Measurements from ENCODE around the gene NCL. TPM values are rescaled to one million over a fixed set of nuclear protein-coding genes. Genes with fewer than 3 reads are reported as not detected.

The NCL gene
- total RNA-seq, 1 experiment from 2014 or later = 1,077 TPM

DNA sequence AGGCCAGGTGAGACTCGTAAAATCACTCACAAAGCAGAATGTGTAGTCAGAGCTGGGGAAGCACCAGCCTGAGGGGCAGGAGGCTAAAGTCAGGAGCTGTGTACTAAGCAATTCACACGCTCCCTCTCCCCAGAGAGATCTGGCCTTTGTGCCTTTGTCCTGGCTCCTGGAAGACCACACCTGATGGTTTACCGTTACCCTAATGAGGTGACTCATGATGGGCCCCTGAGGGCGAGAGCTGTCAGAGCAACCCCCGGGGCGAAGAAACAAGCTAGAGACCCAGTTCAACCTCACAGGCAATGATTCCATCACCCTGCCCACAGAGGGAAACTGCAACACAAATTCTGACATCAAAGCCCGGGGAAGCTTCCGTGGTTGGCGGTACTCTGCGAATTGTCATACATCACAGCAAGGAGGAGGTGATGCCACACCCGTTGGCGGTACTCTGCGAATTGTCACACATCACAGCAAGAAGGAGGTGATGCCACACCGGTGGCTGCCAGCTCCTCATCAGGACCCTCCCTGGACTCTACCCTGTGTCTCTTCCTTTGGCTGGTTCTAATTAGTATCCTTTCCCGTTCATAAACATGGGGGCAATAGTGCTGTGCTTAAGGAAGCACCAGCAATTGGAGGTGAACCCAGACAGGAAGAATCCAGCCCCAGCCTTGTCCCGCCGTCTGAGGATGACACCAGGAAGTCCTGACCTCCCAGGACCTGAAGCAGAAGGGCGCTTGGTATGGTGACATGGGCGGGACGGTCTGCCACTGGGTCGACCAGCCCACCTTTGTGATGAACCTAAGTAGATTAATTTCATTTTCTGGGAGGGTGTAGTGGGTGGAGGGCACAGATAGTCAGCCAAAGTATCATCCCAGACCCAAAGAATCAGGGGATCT, 38.2 kb downstream of the NCL start:
- no peak overlapping the region for H3K27ac ChIP-seq (ENCODE audit: low read depth, low read length)
- no peak overlapping the region for H3K4me2 ChIP-seq (ENCODE audit: low read length)
- H3K27me3 ChIP-seq (ENCODE audit: insufficient read depth, low read length) = no peaks in the 10 kb centered on the region
- ATAC-seq (no peak), DNase-seq (ENCODE audit: low read depth, low spot score) (no peak)
- BruUV-seq (replicated peaks) = no TSS peak
- H3K36me3 ChIP-seq (ENCODE audit: control insufficient read depth in 1 of 2, insufficient read depth in 2 of 2, low read length in 2 of 2) = no peaks in the 10 kb centered on the region
- RAD21 ChIA-PET (ENCODE audit: low non-redundant PET in 1 of 2, low total read pairs in 2 of 2, uncharacterized antibody in 2 of 2, unreplicated experiment in 2 of 2) = no interaction called here
- H3K9me2 ChIP-seq (ENCODE audit: insufficient read depth) = no peaks in the 10 kb centered on the region
- H3K4me3 ChIP-seq (replicated peaks in 1 of 2; ENCODE audit: low read depth in 1 of 2, low read length in 2 of 2) = no peak overlapping the region
- POLR2A ChIA-PET = no interaction called here
- TF ChIP-seq, protein P1, sequence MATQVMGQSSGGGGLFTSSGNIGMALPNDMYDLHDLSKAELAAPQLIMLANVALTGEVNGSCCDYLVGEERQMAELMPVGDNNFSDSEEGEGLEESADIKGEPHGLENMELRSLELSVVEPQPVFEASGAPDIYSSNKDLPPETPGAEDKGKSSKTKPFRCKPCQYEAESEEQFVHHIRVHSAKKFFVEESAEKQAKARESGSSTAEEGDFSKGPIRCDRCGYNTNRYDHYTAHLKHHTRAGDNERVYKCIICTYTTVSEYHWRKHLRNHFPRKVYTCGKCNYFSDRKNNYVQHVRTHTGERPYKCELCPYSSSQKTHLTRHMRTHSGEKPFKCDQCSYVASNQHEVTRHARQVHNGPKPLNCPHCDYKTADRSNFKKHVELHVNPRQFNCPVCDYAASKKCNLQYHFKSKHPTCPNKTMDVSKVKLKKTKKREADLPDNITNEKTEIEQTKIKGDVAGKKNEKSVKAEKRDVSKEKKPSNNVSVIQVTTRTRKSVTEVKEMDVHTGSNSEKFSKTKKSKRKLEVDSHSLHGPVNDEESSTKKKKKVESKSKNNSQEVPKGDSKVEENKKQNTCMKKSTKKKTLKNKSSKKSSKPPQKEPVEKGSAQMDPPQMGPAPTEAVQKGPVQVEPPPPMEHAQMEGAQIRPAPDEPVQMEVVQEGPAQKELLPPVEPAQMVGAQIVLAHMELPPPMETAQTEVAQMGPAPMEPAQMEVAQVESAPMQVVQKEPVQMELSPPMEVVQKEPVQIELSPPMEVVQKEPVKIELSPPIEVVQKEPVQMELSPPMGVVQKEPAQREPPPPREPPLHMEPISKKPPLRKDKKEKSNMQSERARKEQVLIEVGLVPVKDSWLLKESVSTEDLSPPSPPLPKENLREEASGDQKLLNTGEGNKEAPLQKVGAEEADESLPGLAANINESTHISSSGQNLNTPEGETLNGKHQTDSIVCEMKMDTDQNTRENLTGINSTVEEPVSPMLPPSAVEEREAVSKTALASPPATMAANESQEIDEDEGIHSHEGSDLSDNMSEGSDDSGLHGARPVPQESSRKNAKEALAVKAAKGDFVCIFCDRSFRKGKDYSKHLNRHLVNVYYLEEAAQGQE (IDR thresholded peaks at IDR 0.05; ENCODE audit: low read depth) = no peak
- TF ChIP-seq SRF (IDR thresholded peaks at IDR 0.05; ENCODE audit: low read depth) (no peak), EZH2phosphoT487 (IDR thresholded peaks at IDR 0.05; ENCODE audit: borderline replicate concordance) (no peak), JUND (IDR thresholded peaks at IDR 0.05) (no peak), ZNF274 (IDR thresholded peaks at IDR 0.05; ENCODE audit: low read depth, low read length) (no peak), TCF7L2 (IDR thresholded peaks at IDR 0.05; ENCODE audit: borderline replicate concordance, extremely low read depth, insufficient read depth, insufficient read length) (no peak), POLR2AphosphoS5 (IDR thresholded peaks at IDR 0.05; ENCODE audit: low read depth, low read length) (no peak), CBX3 (IDR thresholded peaks at IDR 0.05; ENCODE audit: low read depth) (no peak), SIN3A (IDR thresholded peaks at IDR 0.05; ENCODE audit: low read depth) (no peak), RAD21 (IDR thresholded peaks at IDR 0.05; ENCODE audit: low read depth) (no peak), ZFX (IDR thresholded peaks at IDR 0.05) (no peak), ELF1 (IDR thresholded peaks at IDR 0.05; ENCODE audit: borderline replicate concordance, low read depth) (no peak), EGR1 (IDR thresholded peaks at IDR 0.05; ENCODE audit: low read depth) (no peak), SP1 (IDR thresholded peaks at IDR 0.05; ENCODE audit: low read depth) (no peak), EZH2 (IDR thresholded peaks at IDR 0.05) (no peak)
- TF ChIP-seq, protein P2, sequence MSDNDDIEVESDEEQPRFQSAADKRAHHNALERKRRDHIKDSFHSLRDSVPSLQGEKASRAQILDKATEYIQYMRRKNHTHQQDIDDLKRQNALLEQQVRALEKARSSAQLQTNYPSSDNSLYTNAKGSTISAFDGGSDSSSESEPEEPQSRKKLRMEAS (IDR thresholded peaks at IDR 0.05) = no peak
- TF ChIP-seq, protein P3, sequence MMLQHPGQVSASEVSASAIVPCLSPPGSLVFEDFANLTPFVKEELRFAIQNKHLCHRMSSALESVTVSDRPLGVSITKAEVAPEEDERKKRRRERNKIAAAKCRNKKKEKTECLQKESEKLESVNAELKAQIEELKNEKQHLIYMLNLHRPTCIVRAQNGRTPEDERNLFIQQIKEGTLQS (IDR thresholded peaks at IDR 0.05) = no peak
- TF ChIP-seq, protein P4, sequence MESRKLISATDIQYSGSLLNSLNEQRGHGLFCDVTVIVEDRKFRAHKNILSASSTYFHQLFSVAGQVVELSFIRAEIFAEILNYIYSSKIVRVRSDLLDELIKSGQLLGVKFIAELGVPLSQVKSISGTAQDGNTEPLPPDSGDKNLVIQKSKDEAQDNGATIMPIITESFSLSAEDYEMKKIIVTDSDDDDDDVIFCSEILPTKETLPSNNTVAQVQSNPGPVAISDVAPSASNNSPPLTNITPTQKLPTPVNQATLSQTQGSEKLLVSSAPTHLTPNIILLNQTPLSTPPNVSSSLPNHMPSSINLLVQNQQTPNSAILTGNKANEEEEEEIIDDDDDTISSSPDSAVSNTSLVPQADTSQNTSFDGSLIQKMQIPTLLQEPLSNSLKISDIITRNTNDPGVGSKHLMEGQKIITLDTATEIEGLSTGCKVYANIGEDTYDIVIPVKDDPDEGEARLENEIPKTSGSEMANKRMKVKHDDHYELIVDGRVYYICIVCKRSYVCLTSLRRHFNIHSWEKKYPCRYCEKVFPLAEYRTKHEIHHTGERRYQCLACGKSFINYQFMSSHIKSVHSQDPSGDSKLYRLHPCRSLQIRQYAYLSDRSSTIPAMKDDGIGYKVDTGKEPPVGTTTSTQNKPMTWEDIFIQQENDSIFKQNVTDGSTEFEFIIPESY (IDR thresholded peaks at IDR 0.05; ENCODE audit: extremely low read depth, insufficient replicate concordance, low read length) = no peak
- H4K20me1 ChIP-seq (ENCODE audit: insufficient read depth) = no peaks in the 10 kb centered on the region
- CTCF ChIA-PET = no interaction called here
- peaks cover 0 to 9% of the 10 kb centered on the region in 2 experiments; a peak in 1 of 4 replicates for H3K9me3 ChIP-seq (ENCODE audit: control insufficient read depth in 1 of 2, insufficient read depth in 1 of 2, low read depth in 1 of 2, low read length in 2 of 2)
- peaks cover 0 to 5% of the 10 kb centered on the region in 2 experiments; a peak in 1 of 4 replicates for H3K4me1 ChIP-seq (ENCODE audit: control insufficient read depth in 1 of 2, insufficient read depth in 2 of 2, low read length in 2 of 2)
- no peak overlapping the region for H3K9ac ChIP-seq (ENCODE audit: low read length)
- intact Hi-C loops (cut with micrococcal nuclease) = no loop called here
- H2AFZ ChIP-seq (ENCODE audit: low read depth, low read length, poor library complexity, severe bottlenecking) = no peak overlapping the region
- no peaks in the 10 kb centered on the region for H3K79me2 ChIP-seq (ENCODE audit: insufficient read depth, low read length)

All from HCT116 (cell line).